BE2C (cell line): ENCODE data around the gene VCAN.
A peak's percentile ranks its signal among the peaks of the same experiment; 100 is the strongest.

Source experiments
- DNase-seq: peaks from one replicate; pipeline ENCODE4 v3.0.0-alpha.2; 2020
- H3K27me3 ChIP-seq: fragments of 250-450 bp; sonication (Bioruptor Pico); 2 replicates; pipeline ENCODE4 v1.5.1; 2020; ENCODE audit warnings: mild to moderate bottlenecking
- H3K36me3 ChIP-seq: fragments of 250-450 bp; sonication (Bioruptor Pico); 2 replicates; pipeline ENCODE4 v1.5.1; 2020; ENCODE audit warnings: mild to moderate bottlenecking
- H3K4me1 ChIP-seq: fragments of 250-450 bp; sonication (Bioruptor Pico); 2 replicates; pipeline ENCODE4 v1.5.1; 2020
- H3K4me3 ChIP-seq: 2 replicates; pipeline ENCODE4 v1.5.1; 2011; ENCODE audit warnings: low read depth, low read length
- H3K9me3 ChIP-seq: fragments of 250-450 bp; sonication (Bioruptor Pico); 2 replicates; pipeline ENCODE4 v1.5.1; 2020
- CTCF ChIP-seq: IDR thresholded peaks from 2 replicates; pipeline ENCODE4 v1.5.1; 2012; ENCODE audit warnings: mild to moderate bottlenecking, low read depth, low read length

Gene VCAN

GRCh38 chr5:83474991-83475390 lies 3.4 kb downstream of the VCAN start:
- DNase-seq: no peak
- H3K4me3 ChIP-seq: peak overlapping the region; percentile 72
- H3K27me3 ChIP-seq: peaks cover 25% of the 10 kb centered on the region

GRCh38 chr5:83475391-83475863 lies 3.9 kb downstream of the VCAN start:
- Histone ChIP-seq H3K4me3 (no peak overlapping the region), H3K36me3 (no peaks in the 10 kb centered on the region), H3K4me1 (no peaks in the 10 kb centered on the region), H3K9me3 (no peaks in the 10 kb centered on the region), H3K27me3 (peaks cover 23% of the 10 kb centered on the region)
- DNase-seq: no peak
- TF ChIP-seq CTCF: no peak

More at GRCh38 chr5:83474991-83475390, 3.4 kb downstream of the VCAN start:
- Histone ChIP-seq H3K9me3 (no peaks in the 10 kb centered on the region), H3K4me1 (no peaks in the 10 kb centered on the region), H3K36me3 (no peaks in the 10 kb centered on the region)
- no peak for TF ChIP-seq CTCF

GRCh38 chr5:83475935-83476814 lies 4.6 kb downstream of the VCAN start:
- Histone ChIP-seq H3K36me3 (no peaks in the 10 kb centered on the region), H3K27me3 (peaks cover 16% of the 10 kb centered on the region), H3K4me1 (no peaks in the 10 kb centered on the region), H3K4me3 (no peak overlapping the region), H3K9me3 (no peaks in the 10 kb centered on the region)
- no peak for DNase-seq
- no peak for TF ChIP-seq CTCF

- Histone ChIP-seq H3K9me3 (no peaks in the 10 kb centered on the region), H3K36me3 (no peaks in the 10 kb centered on the region), H3K4me3 (no peak overlapping the region), H3K27me3 (no peaks in the 10 kb centered on the region), H3K4me1 (no peaks in the 10 kb centered on the region)
- DNase-seq: no peak
- TF ChIP-seq CTCF: no peak
Measured at GRCh38 chr5:83482961-83483360, 11.4 kb downstream of the VCAN start.

GRCh38 chr5:83484294-83484693 lies 12.8 kb downstream of the VCAN start:
- Histone ChIP-seq H3K36me3 (no peaks in the 10 kb centered on the region), H3K4me1 (no peaks in the 10 kb centered on the region), H3K4me3 (no peak overlapping the region), H3K27me3 (no peaks in the 10 kb centered on the region), H3K9me3 (no peaks in the 10 kb centered on the region)
- DNase-seq: no peak
- no peak for TF ChIP-seq CTCF

GRCh38 chr5:83485842-83486241 lies 14.3 kb downstream of the VCAN start:
- Histone ChIP-seq H3K36me3 (no peaks in the 10 kb centered on the region), H3K4me3 (no peak overlapping the region), H3K9me3 (no peaks in the 10 kb centered on the region), H3K4me1 (no peaks in the 10 kb centered on the region), H3K27me3 (no peaks in the 10 kb centered on the region)
- DNase-seq: no peak
- no peak for TF ChIP-seq CTCF
